ENCODE results near the gene SLC24A4.

The SLC24A4 gene

GRCh38 chr14:92425101-92425500 lies 102.1 kb downstream of the SLC24A4 start (continued):
- TF ChIP-seq REST (tag by site-specific recombination; IDR thresholded peaks at IDR 0.05) (no peak), ZNF341 (tag by site-specific recombination; IDR thresholded peaks at IDR 0.05; ENCODE audit: low read depth) (no peak), ZNF423 (tag by site-specific recombination; IDR thresholded peaks at IDR 0.05) (no peak), ZFP3 (tag by site-specific recombination; IDR thresholded peaks at IDR 0.05; ENCODE audit: low read depth) (no peak), ZNF121 (tag by site-specific recombination; IDR thresholded peaks at IDR 0.05) (no peak), INSM2 (tag by site-specific recombination; IDR thresholded peaks at IDR 0.05) (no peak), ZBTB21 (tag by site-specific recombination; IDR thresholded peaks at IDR 0.05) (0 out of 2 replicates have a peak, but pooled peaks have one; percentile 27), ZXDB (tag by site-specific recombination; IDR thresholded peaks at IDR 0.05) (no peak), ZNF76 (tag by site-specific recombination; IDR thresholded peaks at IDR 0.05; ENCODE audit: borderline replicate concordance, low read depth) (no peak), HOXC10 (CRISPR knock-in tag; IDR thresholded peaks at IDR 0.05) (no peak), ZNF132 (tag by site-specific recombination; IDR thresholded peaks at IDR 0.05; ENCODE audit: borderline replicate concordance) (no peak), SETDB1 (IDR thresholded peaks at IDR 0.05; ENCODE audit: insufficient read length, low read length) (peak; percentile 35), ZNF335 (tag by site-specific recombination; conservative IDR thresholded peaks at IDR 0.05) (0 out of 2 replicates have a peak, but pooled peaks have one; percentile 27), PRDM10 (tag by site-specific recombination; IDR thresholded peaks at IDR 0.05) (no peak), MEIS1 (CRISPR knock-in tag; IDR thresholded peaks at IDR 0.05; ENCODE audit: borderline replicate concordance) (no peak), ZSCAN30 (tag by site-specific recombination; IDR thresholded peaks at IDR 0.05) (no peak)

- Histone ChIP-seq H3K9me3 (ENCODE audit: control insufficient read depth, insufficient read depth, low read depth, low read length) (no peaks in the 10 kb centered on the region), H3K27ac (ENCODE audit: extremely low read depth, low read depth, low read length) (no peak overlapping the region), H3K4me3 (ENCODE audit: low read depth, low read length) (no peak overlapping the region), H3K36me3 (ENCODE audit: control insufficient read depth in 2 of 2, insufficient read depth in 1 of 2, low read length in 2 of 2) (no peaks in the 10 kb centered on the region), H3K4me1 (ENCODE audit: control insufficient read depth, insufficient read depth, low read length) (no peaks in the 10 kb centered on the region)
- ChIA-PET POLR2A (no interaction called here), CTCF (no interaction called here)
- no peak for TF ChIP-seq ZNF223 (tag by site-specific recombination; IDR thresholded peaks at IDR 0.05)
These were observed 103.3 kb downstream of the SLC24A4 start for GRCh38 chr14:92426237-92426636.

Measured in HEK293 (cell line).